ENCODE measurements around the gene BRSK2. TPM values are rescaled to one million over a fixed set of nuclear protein-coding genes. Genes with fewer than 3 reads are reported as not detected.

BRSK2 gene
- total and polyA plus RNA-seq, 2 of the 4 experiments (the other 2 are of a cell fraction) = 0.18 to 0.62 TPM

DNA sequence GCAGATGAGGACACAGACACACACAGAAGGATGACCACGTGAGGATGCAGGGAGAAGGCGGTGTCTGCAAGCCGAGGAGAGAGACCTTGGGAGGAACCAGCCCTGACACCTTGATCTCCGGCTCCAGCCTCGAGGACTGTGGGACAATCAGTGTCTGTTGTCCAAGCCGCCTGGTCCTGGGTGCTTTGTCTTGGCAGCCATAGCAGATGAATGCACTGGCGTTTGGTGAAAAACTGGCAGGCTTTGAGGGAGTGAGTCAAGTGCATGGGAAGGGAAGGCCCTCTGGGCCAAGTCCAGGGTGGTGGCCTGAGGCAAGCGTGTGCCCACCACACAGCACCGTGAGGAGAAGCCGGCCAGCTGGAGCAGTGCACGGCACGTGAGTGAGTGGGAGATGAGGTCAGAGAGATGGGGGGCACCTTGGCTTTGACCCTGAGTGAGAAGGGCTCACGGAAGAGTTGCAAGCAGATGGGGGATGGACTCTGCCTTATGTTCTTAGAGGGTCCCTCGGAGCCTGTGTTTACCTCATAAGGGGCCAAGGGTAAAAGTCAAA is 12.4 kb upstream of the BRSK2 start:
- no peaks in the 10 kb centered on the region; the same call in 1 of the 2 replicates for H4K20me1 ChIP-seq (ENCODE audit: insufficient read depth, low read length)
- no peak overlapping the region for H2AK5ac ChIP-seq (ENCODE audit: low read depth, low read length)
- POLR2A ChIA-PET (ENCODE audit: unreplicated experiment) = no interaction called here
- DNase-seq = no peak
- TF ChIP-seq BHLHE40 (IDR thresholded peaks at IDR 0.05; ENCODE audit: low read depth, low read length) (0 out of 2 replicates have a peak, but pooled peaks have one; percentile 37), POLR2A (IDR thresholded peaks at IDR 0.05; ENCODE audit: low read depth, low read length) (no peak), MAFK (IDR thresholded peaks at IDR 0.05; ENCODE audit: low read depth, low read length) (no peak), NFE2L2 (IDR thresholded peaks at IDR 0.05; ENCODE audit: low read depth, low read length) (no peak), RFX5 (IDR thresholded peaks at IDR 0.05; ENCODE audit: low read depth, low read length) (no peak), CEBPB (IDR thresholded peaks at IDR 0.05; ENCODE audit: low read depth, low read length) (no peak), CHD1 (IDR thresholded peaks at IDR 0.05; ENCODE audit: low read depth, low read length) (no peak), SMC3 (IDR thresholded peaks at IDR 0.05; ENCODE audit: low read depth, low read length) (no peak), MAZ (IDR thresholded peaks at IDR 0.05; ENCODE audit: borderline replicate concordance, low read depth, low read length) (no peak)
- H3K36me3 ChIP-seq (ENCODE audit: control insufficient read depth, insufficient read depth, low read length) = no peaks in the 10 kb centered on the region
- WGBS, 2 experiments (ENCODE audit: extremely low coverage in 2 of 2, insufficient read length in 1 of 2) = 77% methylated on average over 4 of the region's 14 CpGs; no CpG with 5 or more reads in 1 of the 2 experiments
- no peak overlapping the region for H4K91ac ChIP-seq (ENCODE audit: insufficient read depth, low read depth, low read length)
- H3K9me1 ChIP-seq (ENCODE audit: insufficient read depth, low read length) = peaks cover 4% of the 10 kb centered on the region
- H2BK15ac ChIP-seq (ENCODE audit: low read depth, low read length) = no peak overlapping the region
- no peak for ATAC-seq (ENCODE audit: low read depth)
- intact Hi-C loops (cut with micrococcal nuclease) (no loop called here), in situ Hi-C loops (cut with MboI; ENCODE audit: low sequenced_read_pairs) (no loop called here), dilution Hi-C loops (cut with HindIII; ENCODE audit: low sequenced_read_pairs, unreplicated experiment) (no loop called here)
- no peak overlapping the region for H2BK20ac ChIP-seq (ENCODE audit: low read depth, low read length)
- H2BK120ac ChIP-seq (ENCODE audit: low read depth, low read length) = no peak overlapping the region
- H3K14ac ChIP-seq (replicated peaks; ENCODE audit: low read depth, low read length) = no peak overlapping the region
- H3K27me3 ChIP-seq (ENCODE audit: control insufficient read depth, insufficient read depth, low read length) = peaks cover 2% of the 10 kb centered on the region; the same call in 1 of the 2 replicates
- no peak overlapping the region for H3K56ac ChIP-seq (ENCODE audit: extremely low read depth, insufficient read depth, low read length)
- H3K27ac ChIP-seq (ENCODE audit: insufficient read depth, low read length) = no peak overlapping the region
- H3K9me3 ChIP-seq (ENCODE audit: control insufficient read depth, insufficient read depth, low read length) = peaks cover 2% of the 10 kb centered on the region; the same call in 1 of the 2 replicates
- CTCF ChIA-PET = no interaction called here
- H2BK5ac ChIP-seq (ENCODE audit: low read depth, low read length, poor library complexity, severe bottlenecking) = no peak overlapping the region
- H3K18ac ChIP-seq (ENCODE audit: low read depth, low read length) = no peak overlapping the region
- BruUV-seq (replicated peaks) = no TSS peak
- no peak overlapping the region for H4K8ac ChIP-seq (ENCODE audit: low read depth in 2 of 2, low read length in 2 of 2)
- no peak overlapping the region for H3K9ac ChIP-seq (ENCODE audit: low read depth, low read length)
- no peak overlapping the region for H2AK9ac ChIP-seq (replicated peaks; ENCODE audit: low read depth, low read length, poor library complexity)
- no peaks in the 10 kb centered on the region for H3K79me1 ChIP-seq (ENCODE audit: low read depth in 1 of 2, low read length in 2 of 2)
- no peak overlapping the region for H3K4me2 ChIP-seq (ENCODE audit: low read depth, low read length)
- H3K23ac ChIP-seq (ENCODE audit: low read depth, low read length) = no peak overlapping the region
- no peak overlapping the region for H3K4ac ChIP-seq (ENCODE audit: low read depth, low read length)
- no peak overlapping the region for H4K5ac ChIP-seq (ENCODE audit: low read depth, low read length)
- no peak overlapping the region for H3K4me3 ChIP-seq (ENCODE audit: insufficient read depth, low read depth, low read length)
- H2AFZ ChIP-seq (replicated peaks; ENCODE audit: low read length, poor library complexity) = no peak overlapping the region
- H3K4me1 ChIP-seq (ENCODE audit: control insufficient read depth, insufficient read depth, low read length) = peaks cover 6% of the 10 kb centered on the region

Data from IMR-90 (cell line).